ENCODE measurements around the gene GALNS.

GRCh38 chr16:88778541-88779065 is 78.1 kb downstream of the GALNS start:
- no peak for TF ChIP-seq CTCF (IDR thresholded peaks at IDR 0.05)
- TF ChIP-seq POLR2A (IDR thresholded peaks at IDR 0.05), result no peak
- TF ChIP-seq EP300 (IDR thresholded peaks at IDR 0.05), result no peak
